GM12801 (cell line): ENCODE results near the gene WRNIP1.

Experiments
- CTCF ChIP-seq: IDR thresholded peaks from one replicate; pipeline ENCODE4 v1.5.1; 2011; ENCODE audit warnings: control low read depth; ENCODE audit not compliant: insufficient read length; ENCODE audit errors: extremely low read depth

WRNIP1 gene

GRCh38 chr6:2827142-2827541 lies 61.9 kb downstream of the WRNIP1 start:
- no peak for TF ChIP-seq CTCF

GRCh38 chr6:2828629-2829028 lies 63.4 kb downstream of the WRNIP1 start:
- TF ChIP-seq CTCF: no peak

- TF ChIP-seq CTCF: no peak
Measured at GRCh38 chr6:2829253-2829652, 64.1 kb downstream of the WRNIP1 start.

GRCh38 chr6:2830183-2830582 lies 65.0 kb downstream of the WRNIP1 start:
- TF ChIP-seq CTCF: no peak

DNA sequence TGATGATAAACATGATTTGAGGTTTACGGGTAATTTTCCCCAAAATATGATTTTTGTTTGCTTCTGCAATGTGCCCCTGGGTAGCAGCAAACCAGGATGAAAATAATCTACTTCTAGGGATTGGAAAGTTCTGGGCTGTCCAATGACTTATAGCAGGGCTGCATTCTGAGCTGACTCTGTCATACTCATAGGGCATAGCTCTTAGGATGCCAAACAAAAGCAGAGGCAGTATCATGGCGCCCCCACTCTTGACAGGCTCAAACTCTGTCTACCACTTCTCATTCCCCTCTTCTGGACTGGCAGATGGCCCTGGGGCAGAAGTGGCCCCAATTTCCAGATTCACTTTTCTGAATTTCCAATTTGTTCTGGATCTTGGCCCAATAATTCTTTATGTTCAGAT lies 66.2 kb downstream of the WRNIP1 start:
- no peak for TF ChIP-seq CTCF

DNA sequence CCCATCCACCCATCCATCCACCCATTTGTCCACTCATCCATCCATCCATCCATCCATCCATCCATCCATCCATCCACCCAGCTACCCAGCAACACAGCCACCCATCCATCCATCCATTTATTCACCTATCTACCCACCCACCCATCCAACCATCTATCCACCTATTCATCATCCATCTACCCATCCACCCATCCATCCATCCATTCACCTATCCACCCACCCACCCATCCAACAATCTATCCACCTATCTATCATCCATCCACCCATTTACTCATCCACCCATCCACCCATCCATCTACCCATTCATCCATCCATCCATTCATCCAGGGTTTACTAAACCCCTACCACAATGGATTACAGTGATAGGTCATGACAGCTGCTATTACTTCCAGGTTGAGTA lies 69.1 kb downstream of the WRNIP1 start:
- TF ChIP-seq CTCF: no peak
